ENCODE measurements around the gene KIAA1217.

The KIAA1217 gene

DNA sequence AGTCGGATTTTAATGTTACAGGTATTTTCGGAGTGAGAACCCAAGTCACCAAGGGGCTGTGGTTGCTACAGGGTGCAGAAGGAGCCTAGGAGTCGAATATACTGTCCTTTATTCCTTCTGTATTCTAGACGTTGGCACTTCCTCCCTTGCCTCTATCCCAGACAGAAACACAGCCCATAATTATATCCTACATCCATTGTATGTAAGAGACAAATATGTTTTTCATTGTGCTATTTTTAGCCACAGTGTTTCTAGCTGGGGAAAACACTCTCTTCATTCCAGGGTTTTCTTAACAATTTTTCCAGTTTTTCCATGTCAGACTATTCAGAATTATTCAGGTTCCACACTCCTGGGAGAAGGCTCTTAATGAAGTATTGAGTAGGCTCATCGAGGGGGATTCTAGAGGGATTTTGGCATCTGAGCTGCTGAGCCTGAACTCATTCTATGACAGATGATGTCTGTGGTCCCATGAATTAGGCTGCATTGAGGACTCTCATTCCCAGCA, 32.6 kb downstream of the KIAA1217 start:
- no peak for DNase-seq (ENCODE audit: low spot score)

- peak; percentile 18 for DNase-seq (ENCODE audit: low spot score)
Measured at GRCh38 chr10:24242562-24242961, 33.6 kb downstream of the KIAA1217 start.

GRCh38 chr10:24246365-24246764, 37.4 kb downstream of the KIAA1217 start:
- no peak for DNase-seq (ENCODE audit: low spot score)

GRCh38 chr10:24247841-24248240, 38.9 kb downstream of the KIAA1217 start:
- DNase-seq (ENCODE audit: low spot score) = no peak

DNA sequence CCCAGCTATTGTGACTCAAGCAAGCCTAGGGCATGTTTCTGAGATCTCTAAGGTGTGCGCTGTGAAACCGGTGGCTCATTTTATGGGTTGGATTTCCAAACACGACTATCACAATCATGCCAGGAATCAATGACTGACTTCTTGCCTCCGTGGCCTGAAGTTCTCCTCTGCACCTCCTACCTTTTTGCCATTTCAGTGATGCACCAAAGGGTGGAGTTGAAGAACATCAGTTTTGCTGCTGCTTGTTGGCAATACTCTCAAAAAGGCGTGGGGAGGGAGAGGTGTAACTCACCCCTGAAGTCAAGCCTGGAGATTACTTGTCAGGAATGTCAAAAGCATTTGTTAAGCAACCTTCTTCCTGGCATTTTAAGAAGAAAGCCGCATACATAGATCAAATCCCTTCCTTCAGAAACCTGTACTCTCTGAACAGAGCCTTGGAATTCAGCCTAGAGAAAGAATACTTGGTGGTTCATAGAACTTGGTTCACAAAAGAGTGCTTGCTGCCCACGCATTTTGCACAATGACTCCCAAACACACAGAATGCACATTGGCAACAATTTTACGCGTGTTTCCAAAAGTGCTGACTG, 41.0 kb downstream of the KIAA1217 start:
- DNase-seq (ENCODE audit: low spot score) = no peak

- no peak for DNase-seq (ENCODE audit: low spot score)
Measured at GRCh38 chr10:24251547-24251946, 42.6 kb downstream of the KIAA1217 start.

- DNase-seq (ENCODE audit: low spot score) = no peak
Measured at GRCh38 chr10:24254180-24254579, 45.2 kb downstream of the KIAA1217 start.

DNA sequence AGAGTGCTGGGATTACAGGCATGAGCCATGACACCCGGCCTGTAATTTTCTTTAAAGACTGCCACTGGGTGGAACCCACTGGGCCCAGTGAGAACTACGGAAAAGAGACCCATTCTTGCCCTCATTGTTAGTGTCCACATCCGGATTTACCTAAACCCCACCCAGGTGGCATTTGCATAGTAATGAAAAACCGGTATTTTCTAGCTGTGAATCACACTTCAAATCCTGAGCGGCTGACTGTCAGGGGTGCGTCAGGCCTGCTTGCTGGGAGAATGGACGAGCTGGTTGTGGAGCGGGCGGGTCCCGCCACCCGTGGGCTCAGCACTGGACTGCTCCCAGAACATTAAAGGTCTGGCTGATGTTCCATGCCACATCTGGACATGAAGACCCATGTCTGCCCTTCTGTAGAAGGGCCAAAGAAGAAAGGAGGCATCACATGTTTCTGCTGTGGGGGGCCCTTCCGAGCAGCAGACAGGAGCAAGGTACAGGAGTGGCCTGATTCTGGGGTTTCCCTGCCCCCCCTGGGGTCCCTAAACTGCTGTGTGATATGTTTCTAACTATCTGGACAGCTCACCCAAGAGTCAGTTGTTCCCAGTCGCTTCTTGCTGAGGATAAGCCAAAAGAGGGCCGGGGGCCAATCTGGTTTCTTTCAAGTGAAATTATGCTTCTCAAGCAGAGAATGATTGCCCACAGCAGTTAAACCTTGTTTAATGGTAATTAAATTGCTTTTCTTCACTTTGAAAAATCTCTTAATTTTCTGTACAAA, 46.4 kb downstream of the KIAA1217 start:
- DNase-seq (ENCODE audit: low spot score) = no peak

DNA sequence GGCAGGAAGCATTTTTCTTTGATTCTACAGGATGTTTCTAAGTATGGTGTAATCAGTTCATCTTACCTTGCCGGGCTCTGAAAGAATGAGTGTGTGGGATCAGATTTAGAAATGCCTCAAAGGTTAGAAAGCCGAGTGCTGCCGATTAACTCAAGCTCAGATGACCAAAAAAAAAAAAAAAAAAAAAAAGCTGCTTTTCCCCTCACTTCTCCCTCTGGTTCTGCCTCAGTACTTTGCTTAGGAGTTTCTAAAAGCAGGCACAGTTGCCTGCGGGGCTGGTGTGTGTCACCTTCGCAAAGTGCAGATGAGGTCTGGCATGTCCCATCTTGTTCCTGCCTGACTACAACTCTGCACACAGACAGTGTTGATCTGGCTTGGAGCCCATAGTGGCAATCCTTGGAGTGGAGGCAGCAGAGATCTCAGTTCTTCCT, 47.0 kb downstream of the KIAA1217 start:
- DNase-seq (ENCODE audit: low spot score) = no peak

- DNase-seq (ENCODE audit: low spot score) = no peak
Measured at GRCh38 chr10:24256619-24257107, 47.7 kb downstream of the KIAA1217 start.

DNA sequence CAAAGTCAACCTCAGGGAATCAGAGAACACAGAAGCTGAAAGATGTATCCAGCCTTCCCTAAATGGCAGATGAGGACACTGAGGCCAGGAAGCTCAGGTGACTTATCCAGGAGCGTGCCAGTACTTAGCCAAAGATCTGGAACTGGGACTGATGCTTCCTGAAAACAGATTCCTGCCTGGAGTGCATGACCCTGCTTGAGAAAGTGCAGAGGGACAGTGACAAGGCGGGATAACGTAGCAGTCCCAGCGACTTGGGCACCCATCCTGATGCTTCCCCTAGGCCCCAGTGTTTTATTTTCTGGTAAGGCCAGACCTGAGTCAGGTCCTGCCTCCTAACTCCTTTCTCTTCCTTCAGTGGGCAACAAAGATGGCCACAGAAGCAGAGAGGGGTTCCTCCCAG, 48.6 kb downstream of the KIAA1217 start:
- DNase-seq (ENCODE audit: low spot score) = no peak

- DNase-seq (ENCODE audit: low spot score) = no peak
Measured at GRCh38 chr10:24259365-24260130, 50.6 kb downstream of the KIAA1217 start.

- DNase-seq (ENCODE audit: low spot score) = no peak
Measured at GRCh38 chr10:24261627-24262026, 52.7 kb downstream of the KIAA1217 start.

- no peak for DNase-seq (ENCODE audit: low spot score)
Measured at GRCh38 chr10:24262929-24263590, 54.1 kb downstream of the KIAA1217 start.

DNA sequence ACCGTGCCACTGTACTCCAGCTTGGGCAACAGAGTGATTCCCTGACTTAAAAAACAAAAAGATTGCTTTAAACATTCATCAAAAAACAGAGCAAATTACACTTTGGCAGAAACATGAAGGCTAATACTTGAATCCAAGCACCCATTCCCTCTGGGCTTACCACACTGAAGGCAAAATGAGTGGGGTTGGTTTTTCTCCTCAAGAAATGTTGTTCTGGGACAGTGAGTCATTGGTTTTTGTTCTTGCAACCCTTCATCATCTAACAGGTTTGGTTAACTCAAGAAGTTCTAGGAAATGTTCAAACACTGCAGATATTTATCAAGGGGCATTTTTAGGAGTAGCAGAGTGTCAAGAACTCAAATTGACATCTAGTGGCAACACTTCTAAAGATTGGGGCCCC, 60.5 kb downstream of the KIAA1217 start:
- no peak for DNase-seq (ENCODE audit: low spot score)

DNA sequence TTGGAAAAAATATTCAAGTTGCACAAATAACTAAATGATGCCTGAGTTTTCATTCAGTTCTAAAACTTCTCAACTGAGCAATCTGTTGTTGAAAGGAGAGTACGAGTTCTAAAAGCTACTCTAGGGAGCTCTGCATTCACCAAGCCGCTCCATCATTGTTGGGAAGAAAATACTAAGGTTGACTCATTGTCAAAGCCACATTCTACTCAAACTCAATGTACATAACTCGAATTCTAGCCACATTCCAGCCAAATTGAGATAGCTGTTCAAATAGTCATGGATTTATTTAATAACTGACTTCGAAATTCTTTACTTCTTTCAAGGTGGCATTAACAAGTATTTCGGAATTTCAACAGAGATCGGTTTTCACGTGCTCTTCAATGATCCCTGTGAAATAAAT, 63.4 kb downstream of the KIAA1217 start:
- no peak for DNase-seq (ENCODE audit: low spot score)

DNA sequence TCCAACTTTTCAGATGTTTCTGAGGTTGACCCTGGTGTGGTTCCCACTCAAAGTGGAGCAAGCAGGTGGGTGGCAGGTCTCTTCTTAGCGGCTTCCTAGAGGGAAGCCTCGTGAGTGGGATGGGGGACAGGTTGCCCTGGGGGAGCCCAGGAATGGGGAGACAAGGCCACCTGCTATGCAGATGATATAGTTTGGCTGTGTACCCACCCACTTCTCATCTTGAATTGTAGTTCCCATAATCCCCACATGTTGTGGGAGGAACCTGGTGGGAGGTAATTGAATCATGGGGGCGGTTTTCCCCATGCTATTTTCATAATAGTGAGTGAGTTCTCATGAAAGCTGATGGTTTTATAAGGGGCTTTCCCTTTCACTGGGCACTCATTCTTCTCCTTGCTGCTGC, 68.3 kb downstream of the KIAA1217 start:
- no peak for DNase-seq (ENCODE audit: low spot score)

- no peak for DNase-seq (ENCODE audit: low spot score)
Measured at GRCh38 chr10:24277771-24278170, 68.8 kb downstream of the KIAA1217 start.

DNA sequence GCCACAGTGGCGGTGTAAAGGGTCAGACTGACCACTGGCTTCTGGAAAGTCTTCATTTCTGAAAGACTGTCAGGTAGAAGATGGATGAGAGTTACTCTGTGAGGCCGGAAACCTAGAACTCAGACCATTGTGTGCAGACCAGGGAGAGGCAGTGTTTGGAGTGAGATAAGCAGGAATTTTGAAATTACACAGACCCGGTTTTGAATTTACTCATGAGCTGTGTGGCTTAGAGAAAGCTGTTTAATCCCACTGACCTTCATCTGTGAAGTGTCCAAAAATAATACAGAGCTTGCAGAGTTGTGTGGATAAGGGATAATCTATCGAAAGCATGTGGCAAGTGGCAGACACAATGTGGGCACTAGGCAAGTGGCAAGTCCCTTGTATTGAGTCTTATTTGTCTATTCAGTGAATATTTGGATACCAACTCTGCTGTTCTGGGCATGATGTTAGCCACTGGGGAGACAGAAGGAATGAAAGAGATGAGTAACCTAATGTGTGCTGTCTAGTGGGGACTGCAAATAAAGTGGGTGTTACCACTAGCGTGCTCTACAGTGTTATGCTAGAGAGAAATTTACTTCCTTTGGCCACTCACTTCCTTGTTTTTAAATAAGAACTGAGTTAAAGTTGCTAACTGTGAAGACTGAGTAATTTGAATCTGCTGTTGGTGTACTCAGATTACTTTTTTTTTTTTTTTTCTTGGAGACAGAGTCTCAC, 69.4 kb downstream of the KIAA1217 start:
- DNase-seq (ENCODE audit: low spot score) = no peak

- DNase-seq (ENCODE audit: low spot score) = no peak
Measured at GRCh38 chr10:24279166-24279565, 70.2 kb downstream of the KIAA1217 start.

GRCh38 chr10:24287559-24288195, 78.7 kb downstream of the KIAA1217 start:
- DNase-seq (ENCODE audit: low spot score) = no peak

All from NAMALWA (cell line).